Peyer's patch (tissue), 4 donors: Measurements from ENCODE around the gene REV3L. TPM values are rescaled to one million over a fixed set of nuclear protein-coding genes. Genes with fewer than 3 reads are reported as not detected.
"Not testable (repeated sequence)": the region's sequence is repeated elsewhere in the genome, so short reads cannot be mapped to it uniquely, and the experiment has no call there.

ENCODE experiments used
- DNase-seq, 3 donors: peaks; one replicate each; pipeline ENCODE4 v3.0.0-alpha.2; 2017 to 2019
- H3K27ac ChIP-seq, 4 donors: fragments of 200-600 bp; sonication (generic); one replicate each; pipeline ENCODE4 v1.5.1; 2016 to 2019
- H3K27me3 ChIP-seq, 2 donors: fragments of 200-600 bp; sonication (generic); one replicate each; pipeline ENCODE4 v1.5.1; 2019
- H3K36me3 ChIP-seq, 3 donors: fragments of 200-600 bp; sonication (generic); one replicate each; pipeline ENCODE4 v1.5.1; 2016 to 2019
- H3K4me1 ChIP-seq, 4 donors: fragments of 200-600 bp; sonication (generic); one replicate each; pipeline ENCODE4 v1.5.1; 2016 to 2019
- H3K4me3 ChIP-seq, 4 donors: fragments of 200-600 bp; sonication (generic); 1 replicate in 3 of 4; 2 replicates in 1 of 4; pipeline ENCODE4 v1.5.1; 2016 to 2019; ENCODE audit warnings: mild to moderate bottlenecking in 1 of 4
- H3K9me3 ChIP-seq, 4 donors: fragments of 200-600 bp; sonication (generic); one replicate each; pipeline ENCODE4 v1.5.1; 2016 to 2019; ENCODE audit warnings: mild to moderate bottlenecking in 1 of 4
- POLR2A ChIP-seq, 2 donors: fragments of 450-650 bp; IDR thresholded peaks; one replicate each; pipeline ENCODE4 v1.5.1; 2017; ENCODE audit warnings: antibody characterized with exemption in 2 of 2, mild to moderate bottlenecking in 2 of 2, moderate library complexity in 2 of 2
- total RNA-seq, 4 donors: library from RNA; depleted of rRNA; stranded (reverse); fragments of >200 nt; gene quantifications; one replicate each; pipeline ENCODE4 v1.1.0, GENCODE V29; 2016
- TF ChIP-seq, protein P1 (sequence below), 6 experiments: fragments of 450-650 bp in 4 of 6; fragments of 200-600 bp in 2 of 6; sonication (generic) in 1 of 6; IDR thresholded peaks; one replicate each; pipeline ENCODE4 v1.5.1; 2017 to 2019; ENCODE audit warnings: antibody characterized with exemption in 6 of 6, mild to moderate bottlenecking in 3 of 6, moderate library complexity in 1 of 6

REV3L gene
- total RNA-seq, 4 donors from 2014 or later = 20.5 to 50.3 (median 38.0) TPM

DNA sequence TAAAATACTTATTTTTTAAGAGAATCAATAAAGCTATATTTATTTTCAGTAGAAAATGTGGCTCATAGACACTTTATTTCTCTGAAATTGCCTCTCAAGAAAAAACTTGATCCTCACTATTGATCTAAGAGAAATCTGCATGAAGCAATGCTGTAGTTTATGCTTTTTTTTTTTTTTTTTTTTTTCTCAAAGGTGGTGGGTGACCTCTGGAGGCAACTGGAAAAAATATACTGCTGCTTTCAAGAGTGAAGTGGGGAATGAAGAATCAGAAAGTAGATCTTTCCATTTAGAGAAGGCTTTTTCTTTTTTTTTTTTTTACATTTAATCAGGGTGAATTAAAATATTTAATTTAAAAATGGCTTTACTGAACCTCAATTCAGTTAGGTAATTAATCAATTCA lies 226.4 kb downstream of the REV3L start:
- no peak overlapping the region for H3K4me3 ChIP-seq
- no peak for DNase-seq

DNA sequence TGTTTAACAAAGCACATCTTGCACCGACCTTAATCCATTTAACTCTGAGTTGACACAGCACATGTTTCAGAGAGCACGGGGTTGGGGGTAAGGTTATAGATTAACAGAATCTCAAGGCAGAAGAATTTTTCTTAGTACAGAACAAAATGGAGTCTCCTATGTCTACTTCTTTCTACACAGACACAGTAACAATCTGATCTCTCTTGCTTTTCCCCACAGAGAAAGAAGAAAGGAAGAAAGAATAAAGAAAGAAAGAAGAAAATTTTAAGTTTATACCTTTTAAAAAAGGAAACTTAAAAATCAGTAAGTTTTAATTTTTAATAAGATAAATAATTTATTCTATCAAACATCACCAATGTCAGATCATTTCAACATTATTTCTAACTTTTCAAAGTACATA lies 227.2 kb downstream of the REV3L start:
- not testable (repeated sequence) for H3K4me1 ChIP-seq, H3K27me3 ChIP-seq, H3K27ac ChIP-seq, H3K36me3 ChIP-seq, H3K9me3 ChIP-seq, DNase-seq, H3K4me3 ChIP-seq

More for the DNA sequence above, 226.4 kb downstream of the REV3L start:
- H3K27me3 ChIP-seq = no peaks in the 10 kb centered on the region
- no peak overlapping the region for H3K27ac ChIP-seq
- TF ChIP-seq POLR2A (IDR thresholded peaks at IDR 0.05) = no peak
- TF ChIP-seq, protein P1, sequence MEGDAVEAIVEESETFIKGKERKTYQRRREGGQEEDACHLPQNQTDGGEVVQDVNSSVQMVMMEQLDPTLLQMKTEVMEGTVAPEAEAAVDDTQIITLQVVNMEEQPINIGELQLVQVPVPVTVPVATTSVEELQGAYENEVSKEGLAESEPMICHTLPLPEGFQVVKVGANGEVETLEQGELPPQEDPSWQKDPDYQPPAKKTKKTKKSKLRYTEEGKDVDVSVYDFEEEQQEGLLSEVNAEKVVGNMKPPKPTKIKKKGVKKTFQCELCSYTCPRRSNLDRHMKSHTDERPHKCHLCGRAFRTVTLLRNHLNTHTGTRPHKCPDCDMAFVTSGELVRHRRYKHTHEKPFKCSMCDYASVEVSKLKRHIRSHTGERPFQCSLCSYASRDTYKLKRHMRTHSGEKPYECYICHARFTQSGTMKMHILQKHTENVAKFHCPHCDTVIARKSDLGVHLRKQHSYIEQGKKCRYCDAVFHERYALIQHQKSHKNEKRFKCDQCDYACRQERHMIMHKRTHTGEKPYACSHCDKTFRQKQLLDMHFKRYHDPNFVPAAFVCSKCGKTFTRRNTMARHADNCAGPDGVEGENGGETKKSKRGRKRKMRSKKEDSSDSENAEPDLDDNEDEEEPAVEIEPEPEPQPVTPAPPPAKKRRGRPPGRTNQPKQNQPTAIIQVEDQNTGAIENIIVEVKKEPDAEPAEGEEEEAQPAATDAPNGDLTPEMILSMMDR (IDR thresholded peaks at IDR 0.05) = no peak
- peaks cover 0 to 9% (median 0%) of the 10 kb centered on the region in 4 donors for H3K4me1 ChIP-seq
- no peaks in the 10 kb centered on the region for H3K9me3 ChIP-seq
- H3K36me3 ChIP-seq = no peaks in the 10 kb centered on the region

DNA sequence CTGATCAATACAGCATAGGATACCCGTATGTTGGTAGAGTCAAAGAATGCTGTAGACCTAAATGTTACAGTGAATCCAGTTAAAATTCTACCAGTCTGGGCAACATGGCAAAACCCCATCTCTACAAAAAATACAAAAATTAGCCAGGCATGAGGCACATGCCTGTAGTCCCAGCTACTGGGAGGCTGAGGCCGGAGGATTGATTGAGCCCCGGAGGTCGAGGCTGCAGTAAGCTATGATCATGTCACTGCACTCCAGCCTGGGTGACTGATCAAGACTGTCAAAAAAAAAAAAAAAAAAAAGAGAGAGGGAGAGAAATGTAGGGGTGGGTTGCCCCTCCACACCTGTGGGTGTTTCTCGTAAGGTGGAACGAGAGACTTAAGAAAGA lies 228.2 kb downstream of the REV3L start:
- no peak overlapping the region for H3K27ac ChIP-seq
- H3K9me3 ChIP-seq = no peaks in the 10 kb centered on the region
- no peaks in the 10 kb centered on the region for H3K36me3 ChIP-seq
- H3K4me3 ChIP-seq = no peak overlapping the region
- no peak for DNase-seq
- no peaks in the 10 kb centered on the region for H3K27me3 ChIP-seq
- TF ChIP-seq POLR2A (IDR thresholded peaks at IDR 0.05) = no peak
- TF ChIP-seq, protein P1 (IDR thresholded peaks at IDR 0.05) = no peak
- H3K4me1 ChIP-seq = peaks cover 0 to 2% (median 0%) of the 10 kb centered on the region in 4 donors

- Histone ChIP-seq H3K27ac (no peak overlapping the region), H3K4me3 (no peak overlapping the region), H3K4me1 (no peaks in the 10 kb centered on the region), H3K27me3 (no peaks in the 10 kb centered on the region), H3K9me3 (no peaks in the 10 kb centered on the region), H3K36me3 (no peaks in the 10 kb centered on the region)
- no peak for DNase-seq
- TF ChIP-seq POLR2A (IDR thresholded peaks at IDR 0.05) = no peak
- TF ChIP-seq, protein P1 (IDR thresholded peaks at IDR 0.05) = no peak
Observed at GRCh38 chr6:111254004-111254778, 228.8 kb downstream of the REV3L start.

- no peak overlapping the region for H3K27ac ChIP-seq
- H3K4me1 ChIP-seq = no peaks in the 10 kb centered on the region
- TF ChIP-seq, protein P1 (IDR thresholded peaks at IDR 0.05) = no peak
- no peak for TF ChIP-seq POLR2A (IDR thresholded peaks at IDR 0.05)
- H3K4me3 ChIP-seq = no peak overlapping the region
- DNase-seq = no peak
- H3K27me3 ChIP-seq = no peaks in the 10 kb centered on the region
- no peaks in the 10 kb centered on the region for H3K9me3 ChIP-seq
- H3K36me3 ChIP-seq = no peaks in the 10 kb centered on the region
Observed at GRCh38 chr6:111252726-111253125, 230.3 kb downstream of the REV3L start.

- Histone ChIP-seq H3K9me3 (no peaks in the 10 kb centered on the region), H3K4me1 (no peaks in the 10 kb centered on the region), H3K4me3 (no peak overlapping the region), H3K36me3 (no peaks in the 10 kb centered on the region), H3K27me3 (no peaks in the 10 kb centered on the region), H3K27ac (no peak overlapping the region)
- TF ChIP-seq, protein P1 (IDR thresholded peaks at IDR 0.05) = no peak
- no peak for TF ChIP-seq POLR2A (IDR thresholded peaks at IDR 0.05)
- DNase-seq = no peak
Observed at GRCh38 chr6:111250791-111251354, 232.1 kb downstream of the REV3L start.
